Activated naive CD8-positive, alpha-beta T cell treated with anti-CD3 and anti-CD28 coated beads, Interleukin-2, amount 10 ng/mL, durations not matched to agents 7 days and 5 days (primary cell): ENCODE measurements around the gene TIMP4. TPM values are rescaled to one million over a fixed set of nuclear protein-coding genes. Genes with fewer than 3 reads are reported as not detected.

Source experiments
- ATAC-seq: fragments of 150-1000 bp; cut with Tn5 transposase; one replicate; pipeline ENCODE4 v1.10.0; 2021; ENCODE audit warnings: low read depth, moderate library complexity
- POLR2A ChIA-PET: fragments of 350-600 bp; sonication (Branson Sonifier 250); formaldehyde crosslinking; loops from one replicate; lab custom pipeline; 2021; ENCODE audit warnings: antibody characterized with exemption; lab: Charles Lee
- DNase-seq: peaks from one replicate; pipeline ENCODE4 v3.0.0; 2021
- H3K27ac Mint-ChIP-seq: one replicate; pipeline ENCODE4 v1.8.0; 2022; ENCODE audit warnings: mild to moderate bottlenecking, mixed read lengths
- H3K27me3 Mint-ChIP-seq: one replicate; pipeline ENCODE4 v1.8.0; 2022; ENCODE audit warnings: mild to moderate bottlenecking, moderate library complexity, mixed read lengths
- H3K36me3 Mint-ChIP-seq: one replicate; pipeline ENCODE4 v1.8.0; 2021; ENCODE audit warnings: mild to moderate bottlenecking, mixed read lengths
- H3K4me1 Mint-ChIP-seq: one replicate; pipeline ENCODE4 v1.8.0; 2021; ENCODE audit warnings: mixed read lengths
- H3K4me3 Mint-ChIP-seq: one replicate; pipeline ENCODE4 v1.8.0; 2022; ENCODE audit warnings: mild to moderate bottlenecking, moderate library complexity, mixed read lengths
- H3K9me3 Mint-ChIP-seq: one replicate; pipeline ENCODE4 v1.8.0; 2021; ENCODE audit warnings: mixed read lengths
- total RNA-seq, 2 experiments: library from RNA; stranded (reverse); gene quantifications; one replicate each; pipeline ENCODE4 v1.2.3, GENCODE V29; 2021

The TIMP4 gene
- total RNA-seq, 2 experiments from 2014 or later, result not detected

- Mint-ChIP-seq H3K36me3 (no peaks in the 10 kb centered on the region), H3K4me1 (no peaks in the 10 kb centered on the region), H3K27ac (no peak overlapping the region), H3K4me3 (no peak overlapping the region), H3K9me3 (no peaks in the 10 kb centered on the region), H3K27me3 (peaks cover 44% of the 10 kb centered on the region)
- POLR2A ChIA-PET, result no interaction called here
- DNase-seq, result no peak
- no peak for ATAC-seq
These were observed 31.3 kb downstream of the TIMP4 start for GRCh38 chr3:12127391-12127790.

DNA sequence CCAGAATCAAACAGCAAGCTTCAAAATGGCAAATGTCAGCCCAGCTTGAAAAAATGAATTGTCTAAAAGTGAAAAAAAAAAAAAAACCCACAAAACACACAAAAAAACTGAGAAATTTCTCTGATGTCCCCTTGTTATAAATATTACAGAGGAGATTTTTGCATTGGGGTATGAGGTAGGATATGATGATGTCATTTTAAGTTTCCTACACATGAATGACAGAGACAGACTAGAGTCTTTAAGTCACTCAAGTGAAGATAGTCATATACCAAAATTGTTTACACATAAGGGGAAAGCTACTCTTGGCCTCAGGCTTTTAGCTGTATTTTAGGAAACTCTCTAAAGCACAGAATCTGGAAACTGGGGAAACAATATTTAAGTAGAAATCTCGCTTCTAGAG lies 32.9 kb downstream of the TIMP4 start:
- POLR2A ChIA-PET, result no interaction called here
- no peak for ATAC-seq
- Mint-ChIP-seq H3K9me3 (no peaks in the 10 kb centered on the region), H3K27me3 (peaks cover 33% of the 10 kb centered on the region), H3K27ac (no peak overlapping the region), H3K4me3 (no peak overlapping the region), H3K4me1 (peaks cover 2% of the 10 kb centered on the region), H3K36me3 (no peaks in the 10 kb centered on the region)
- no peak for DNase-seq

DNA sequence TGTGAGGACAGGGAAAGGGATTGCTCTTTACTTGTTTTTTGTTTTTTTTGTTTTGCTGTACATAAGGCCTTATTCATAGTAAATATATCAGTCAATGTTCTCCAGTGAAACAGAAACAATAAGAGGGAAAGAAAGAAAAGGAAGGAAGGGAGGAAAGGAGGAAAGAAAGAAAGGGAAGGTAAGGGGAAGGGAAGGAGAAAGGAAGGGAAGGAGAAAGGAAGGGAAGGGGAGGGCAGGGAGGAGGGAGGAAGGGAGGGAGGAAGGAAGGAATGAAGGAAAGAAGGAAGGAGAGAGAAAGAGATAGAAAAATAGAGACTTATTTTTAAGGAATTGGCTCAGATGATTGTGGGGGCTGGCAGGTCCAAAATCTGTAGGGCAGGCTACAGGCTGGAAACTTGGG lies 37.2 kb downstream of the TIMP4 start:
- no peak for ATAC-seq
- no peak overlapping the region for H3K27ac Mint-ChIP-seq
- H3K27me3 Mint-ChIP-seq, result peaks cover 40% of the 10 kb centered on the region

GRCh38 chr3:12120374-12121140 lies 38.2 kb downstream of the TIMP4 start:
- ATAC-seq (no peak), DNase-seq (no peak)
- Mint-ChIP-seq H3K9me3 (no peaks in the 10 kb centered on the region), H3K27ac (no peak overlapping the region), H3K27me3 (peaks cover 36% of the 10 kb centered on the region), H3K4me1 (peaks cover 7% of the 10 kb centered on the region), H3K36me3 (no peaks in the 10 kb centered on the region), H3K4me3 (no peak overlapping the region)
- POLR2A ChIA-PET, result no interaction called here

More for the DNA sequence above, 37.2 kb downstream of the TIMP4 start:
- H3K36me3 Mint-ChIP-seq, result no peaks in the 10 kb centered on the region
- POLR2A ChIA-PET, result no interaction called here
- H3K4me1 Mint-ChIP-seq, result peaks cover 7% of the 10 kb centered on the region
- H3K9me3 Mint-ChIP-seq, result no peaks in the 10 kb centered on the region
- no peak for DNase-seq
- no peak overlapping the region for H3K4me3 Mint-ChIP-seq

GRCh38 chr3:12117473-12117872 lies 41.2 kb downstream of the TIMP4 start:
- Mint-ChIP-seq H3K27me3 (peaks cover 25% of the 10 kb centered on the region), H3K4me1 (peaks cover 7% of the 10 kb centered on the region), H3K27ac (no peak overlapping the region), H3K4me3 (no peak overlapping the region), H3K36me3 (no peaks in the 10 kb centered on the region), H3K9me3 (no peaks in the 10 kb centered on the region)
- no peak for ATAC-seq
- POLR2A ChIA-PET, result no interaction called here
- DNase-seq, result no peak

GRCh38 chr3:12116870-12117269 lies 41.8 kb downstream of the TIMP4 start:
- no peak for DNase-seq
- ATAC-seq, result no peak
- POLR2A ChIA-PET, result no interaction called here
- H3K4me3 Mint-ChIP-seq, result no peak overlapping the region
- H3K36me3 Mint-ChIP-seq, result no peaks in the 10 kb centered on the region
- H3K27ac Mint-ChIP-seq, result no peak overlapping the region
- H3K9me3 Mint-ChIP-seq, result no peaks in the 10 kb centered on the region
- H3K27me3 Mint-ChIP-seq, result peaks cover 25% of the 10 kb centered on the region
- peaks cover 7% of the 10 kb centered on the region for H3K4me1 Mint-ChIP-seq

DNA sequence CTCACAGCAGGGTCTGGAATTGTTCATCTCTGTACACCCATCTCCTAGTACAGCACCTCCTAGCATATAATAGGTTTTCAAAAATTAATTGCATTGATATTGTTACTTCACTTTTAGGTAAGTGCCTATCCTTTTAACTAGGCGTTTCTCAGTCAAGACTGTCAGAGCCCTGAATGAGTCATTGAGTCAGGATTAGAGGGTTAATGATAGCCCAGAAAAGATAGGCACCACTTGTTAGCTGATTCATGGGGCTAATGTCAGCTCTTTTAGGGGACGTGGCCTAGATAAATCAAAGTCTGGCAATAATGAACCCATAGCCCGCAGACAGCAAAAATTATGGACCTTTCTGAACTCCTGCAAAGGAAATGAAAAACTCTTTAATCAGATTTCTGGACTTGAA lies 42.9 kb downstream of the TIMP4 start:
- H3K9me3 Mint-ChIP-seq, result peaks cover 3% of the 10 kb centered on the region
- peaks cover 6% of the 10 kb centered on the region for H3K4me1 Mint-ChIP-seq
- ATAC-seq (no peak), DNase-seq (no peak)
- no peaks in the 10 kb centered on the region for H3K36me3 Mint-ChIP-seq
- no peak overlapping the region for H3K27ac Mint-ChIP-seq
- POLR2A ChIA-PET, result no interaction called here
- no peak overlapping the region for H3K4me3 Mint-ChIP-seq
- peaks cover 25% of the 10 kb centered on the region for H3K27me3 Mint-ChIP-seq

DNA sequence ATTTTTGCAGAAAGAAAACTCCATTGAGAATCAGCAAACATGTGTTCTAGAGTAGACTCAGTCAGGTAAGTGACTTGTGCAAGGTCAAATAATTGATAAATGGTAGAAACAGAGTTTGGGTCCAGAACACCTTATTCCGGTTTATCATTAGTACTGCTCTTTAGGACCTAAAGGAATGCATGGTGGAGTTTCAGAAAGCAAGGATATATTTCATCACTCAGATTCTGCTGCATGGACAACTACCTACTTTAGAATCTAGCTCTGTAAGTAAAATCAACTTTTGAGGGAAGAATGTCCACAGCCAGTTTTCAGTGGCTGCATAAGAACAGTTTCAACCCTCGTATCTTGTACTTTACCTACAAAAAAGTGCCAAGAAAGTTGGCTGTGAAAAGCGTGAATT lies 43.6 kb downstream of the TIMP4 start:
- POLR2A ChIA-PET, result no interaction called here
- H3K4me1 Mint-ChIP-seq, result no peaks in the 10 kb centered on the region
- ATAC-seq, result no peak
- H3K27me3 Mint-ChIP-seq, result peaks cover 25% of the 10 kb centered on the region
- H3K9me3 Mint-ChIP-seq, result peaks cover 3% of the 10 kb centered on the region
- no peak for DNase-seq
- no peak overlapping the region for H3K27ac Mint-ChIP-seq
- no peak overlapping the region for H3K4me3 Mint-ChIP-seq
- no peaks in the 10 kb centered on the region for H3K36me3 Mint-ChIP-seq

- H3K4me3 Mint-ChIP-seq, result no peak overlapping the region
- H3K36me3 Mint-ChIP-seq, result no peaks in the 10 kb centered on the region
- DNase-seq (no peak), ATAC-seq (no peak)
- H3K27ac Mint-ChIP-seq, result no peak overlapping the region
- H3K9me3 Mint-ChIP-seq, result peaks cover 3% of the 10 kb centered on the region
- H3K27me3 Mint-ChIP-seq, result peaks cover 24% of the 10 kb centered on the region
- POLR2A ChIA-PET, result no interaction called here
- H3K4me1 Mint-ChIP-seq, result no peaks in the 10 kb centered on the region
These were observed 44.5 kb downstream of the TIMP4 start for GRCh38 chr3:12114251-12114650.

- H3K4me3 Mint-ChIP-seq, result no peak overlapping the region
- peaks cover 9% of the 10 kb centered on the region for H3K27me3 Mint-ChIP-seq
- no peaks in the 10 kb centered on the region for H3K4me1 Mint-ChIP-seq
- H3K27ac Mint-ChIP-seq, result no peak overlapping the region
- H3K36me3 Mint-ChIP-seq, result no peaks in the 10 kb centered on the region
- peaks cover 3% of the 10 kb centered on the region for H3K9me3 Mint-ChIP-seq
- no peak for DNase-seq
- POLR2A ChIA-PET, result no interaction called here
- no peak for ATAC-seq
These were observed 51.5 kb downstream of the TIMP4 start for GRCh38 chr3:12107071-12107713.

Other genes starting within 250 kb of the TIMP4 start
- gene SYN2, start 154.5 kb downstream of the TIMP4 start, total RNA-seq, result not detected
- 1 to 10 TPM in 1 of 2 experiments, under 1 TPM in 1; 0.68 to 1.0 TPM for gene PPARG, start 130.2 kb upstream of the TIMP4 start, total RNA-seq